Right atrium auricular region (tissue), 2 donors: ENCODE measurements around the gene ABCD3. TPM values are rescaled to one million over a fixed set of nuclear protein-coding genes. Genes with fewer than 3 reads are reported as not detected.

Experiments used
- DNase-seq: peaks from one replicate; pipeline ENCODE4 v3.0.0-alpha.2; 2019; ENCODE audit warnings: low spot score
- H3K27ac ChIP-seq, 2 donors: fragments of 200-600 bp; sonication (generic); 1 replicate in 1 of 2; 2 replicates in 1 of 2; pipeline ENCODE4 v1.5.1; 2016 to 2019
- H3K27me3 ChIP-seq, 2 donors: fragments of 200-600 bp; sonication (generic); one replicate each; pipeline versions ENCODE4 v1.5.1 to v1.6.0; 2017 to 2019
- H3K36me3 ChIP-seq: fragments of 200-600 bp; sonication (generic); one replicate; pipeline ENCODE4 v1.5.1; 2016
- H3K4me1 ChIP-seq, 2 donors: fragments of 200-600 bp; sonication (generic); one replicate each; pipeline versions ENCODE4 v1.5.1 to v1.6.0; 2017 to 2019
- H3K4me3 ChIP-seq, 2 donors: fragments of 200-600 bp; sonication (generic); 1 replicate in 1 of 2; 2 replicates in 1 of 2; pipeline ENCODE4 v1.5.1; 2017 to 2019; ENCODE audit warnings: mild to moderate bottlenecking in 1 of 2, moderate library complexity in 1 of 2
- H3K9me3 ChIP-seq, 2 donors: fragments of 200-600 bp; sonication (generic); one replicate each; pipeline ENCODE4 v1.5.1; 2019
- CTCF ChIP-seq, 2 donors: fragments of 200-600 bp; sonication (generic); IDR thresholded peaks; one replicate each; pipeline ENCODE4 v1.5.1; 2019; ENCODE audit warnings: antibody characterized with exemption in 2 of 2
- total RNA-seq, 2 donors: library from RNA; depleted of rRNA; stranded (reverse); fragments of >200 nt; gene quantifications; one replicate each; pipeline ENCODE4 v1.1.0, GENCODE V29; 2016

The ABCD3 gene
- total RNA-seq, 2 donors from 2014 or later, result 24.6 to 54.1 TPM

GRCh38 chr1:94456736-94457135 is 38.5 kb downstream of the ABCD3 start:
- Histone ChIP-seq H3K4me1 (no peaks in the 10 kb centered on the region), H3K4me3 (no peak overlapping the region), H3K36me3 (no peaks in the 10 kb centered on the region)

GRCh38 chr1:94462606-94463005 is 44.4 kb downstream of the ABCD3 start:
- no peak overlapping the region for H3K27ac ChIP-seq
- no peaks in the 10 kb centered on the region for H3K9me3 ChIP-seq
- no peak for TF ChIP-seq CTCF (IDR thresholded peaks at IDR 0.05)
- no peaks in the 10 kb centered on the region for H3K27me3 ChIP-seq
- no peak for DNase-seq
- no peak overlapping the region for H3K4me3 ChIP-seq
- H3K4me1 ChIP-seq, result no peaks in the 10 kb centered on the region
- H3K36me3 ChIP-seq, result peaks cover 11% of the 10 kb centered on the region

More at GRCh38 chr1:94456736-94457135, 38.5 kb downstream of the ABCD3 start:
- TF ChIP-seq CTCF (IDR thresholded peaks at IDR 0.05), result no peak
- no peak overlapping the region for H3K27ac ChIP-seq
- DNase-seq, result no peak
- no peaks in the 10 kb centered on the region for H3K27me3 ChIP-seq
- no peaks in the 10 kb centered on the region for H3K9me3 ChIP-seq

- H3K36me3 ChIP-seq, result peaks cover 11% of the 10 kb centered on the region
- H3K4me3 ChIP-seq, result no peak overlapping the region
- H3K9me3 ChIP-seq, result no peaks in the 10 kb centered on the region
- no peak for DNase-seq
- TF ChIP-seq CTCF (IDR thresholded peaks at IDR 0.05), result no peak
- no peaks in the 10 kb centered on the region for H3K4me1 ChIP-seq
- H3K27ac ChIP-seq, result no peak overlapping the region
- no peaks in the 10 kb centered on the region for H3K27me3 ChIP-seq
Measured at GRCh38 chr1:94463056-94463764, 45.0 kb downstream of the ABCD3 start.

GRCh38 chr1:94463765-94464330 is 45.7 kb downstream of the ABCD3 start:
- no peak for DNase-seq
- Histone ChIP-seq H3K36me3 (peaks cover 11% of the 10 kb centered on the region), H3K9me3 (no peaks in the 10 kb centered on the region), H3K4me3 (no peak overlapping the region), H3K27ac (no peak overlapping the region), H3K4me1 (no peaks in the 10 kb centered on the region), H3K27me3 (no peaks in the 10 kb centered on the region)
- peak; percentile 15 to 68 for TF ChIP-seq CTCF (IDR thresholded peaks at IDR 0.05)

GRCh38 chr1:94468708-94469107 is 50.5 kb downstream of the ABCD3 start:
- no peak for DNase-seq
- no peak overlapping the region for H3K27ac ChIP-seq
- H3K36me3 ChIP-seq, result peaks cover 11% of the 10 kb centered on the region
- H3K9me3 ChIP-seq, result no peaks in the 10 kb centered on the region
- H3K4me1 ChIP-seq, result no peaks in the 10 kb centered on the region
- no peaks in the 10 kb centered on the region for H3K27me3 ChIP-seq
- no peak overlapping the region for H3K4me3 ChIP-seq
- TF ChIP-seq CTCF (IDR thresholded peaks at IDR 0.05), result no peak
